Thyroid gland (tissue), 4 donors: ENCODE data around the gene SMG1.

Experiments used
- POLR2A ChIP-seq, 2 donors: fragments of 450-650 bp; IDR thresholded peaks; one replicate each; pipeline ENCODE4 v1.6.1; 2017; ENCODE audit warnings: antibody characterized with exemption in 2 of 2, mild to moderate bottlenecking in 2 of 2, moderate library complexity in 1 of 2
- TF ChIP-seq, protein P1 (sequence below), 6 experiments: fragments of 200-600 bp in 3 of 6; fragments of 450-650 bp in 3 of 6; sonication (generic) in 3 of 6; IDR thresholded peaks; one replicate each; pipeline ENCODE4 v1.5.1; 2016 to 2019; ENCODE audit warnings: antibody characterized with exemption in 6 of 6, mild to moderate bottlenecking in 2 of 6, inconsistent platforms in 1 of 6, moderate library complexity in 1 of 6

DNA sequence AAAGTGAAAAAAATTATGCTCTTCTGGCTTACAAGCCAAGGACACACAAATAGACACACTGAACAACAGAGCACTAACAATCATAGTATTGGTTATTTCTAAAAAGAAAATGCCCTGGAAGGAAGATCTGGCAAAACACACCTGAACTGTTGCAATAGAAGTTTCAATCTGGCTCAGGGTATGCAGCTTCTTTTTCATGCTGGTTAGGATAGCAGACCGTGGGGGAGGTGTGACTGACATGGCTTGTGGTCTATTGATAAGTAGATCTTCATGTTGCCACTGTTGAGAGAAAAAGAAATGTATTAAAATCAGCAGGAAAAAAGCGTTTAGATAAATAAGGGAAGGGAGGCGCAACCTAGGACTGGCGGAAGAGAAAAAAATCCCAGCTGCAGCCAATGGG lies 98.3 kb downstream of the SMG1 start:
- TF ChIP-seq, protein P1, sequence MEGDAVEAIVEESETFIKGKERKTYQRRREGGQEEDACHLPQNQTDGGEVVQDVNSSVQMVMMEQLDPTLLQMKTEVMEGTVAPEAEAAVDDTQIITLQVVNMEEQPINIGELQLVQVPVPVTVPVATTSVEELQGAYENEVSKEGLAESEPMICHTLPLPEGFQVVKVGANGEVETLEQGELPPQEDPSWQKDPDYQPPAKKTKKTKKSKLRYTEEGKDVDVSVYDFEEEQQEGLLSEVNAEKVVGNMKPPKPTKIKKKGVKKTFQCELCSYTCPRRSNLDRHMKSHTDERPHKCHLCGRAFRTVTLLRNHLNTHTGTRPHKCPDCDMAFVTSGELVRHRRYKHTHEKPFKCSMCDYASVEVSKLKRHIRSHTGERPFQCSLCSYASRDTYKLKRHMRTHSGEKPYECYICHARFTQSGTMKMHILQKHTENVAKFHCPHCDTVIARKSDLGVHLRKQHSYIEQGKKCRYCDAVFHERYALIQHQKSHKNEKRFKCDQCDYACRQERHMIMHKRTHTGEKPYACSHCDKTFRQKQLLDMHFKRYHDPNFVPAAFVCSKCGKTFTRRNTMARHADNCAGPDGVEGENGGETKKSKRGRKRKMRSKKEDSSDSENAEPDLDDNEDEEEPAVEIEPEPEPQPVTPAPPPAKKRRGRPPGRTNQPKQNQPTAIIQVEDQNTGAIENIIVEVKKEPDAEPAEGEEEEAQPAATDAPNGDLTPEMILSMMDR (IDR thresholded peaks at IDR 0.05): no peak
- TF ChIP-seq POLR2A (IDR thresholded peaks at IDR 0.05): no peak
